H1 (cell line): ENCODE measurements around the gene RNF151.
"Not testable (repeated sequence)": the region's sequence is repeated elsewhere in the genome, so short reads cannot be mapped to it uniquely, and the experiment has no call there.

Experiments used
- BRCA1 ChIP-seq: IDR thresholded peaks from 2 replicates; pipeline ENCODE4 v1.6.1; 2012; ENCODE audit warnings: low read depth, low read length, improper control_type of control experiment
- CBX5 ChIP-seq: fragments of 300-800, 300-1000 bp; sonication (generic); IDR thresholded peaks from 2 replicates; pipeline ENCODE4 v1.7.1; 2016; ENCODE audit warnings: antibody characterized with exemption, low read length, low read depth
- CREB1 ChIP-seq: IDR thresholded peaks from 2 replicates; pipeline ENCODE4 v1.6.1; 2012; ENCODE audit warnings: inconsistent platforms
- EZH2 ChIP-seq: fragments of 200-600 bp; sonication (generic); IDR thresholded peaks from 2 replicates; pipeline ENCODE4 v1.7.1; 2012; ENCODE audit warnings: low read depth, mild to moderate bottlenecking, moderate library complexity, low read length, inconsistent platforms; ENCODE audit not compliant: severe bottlenecking
- JUN ChIP-seq: IDR thresholded peaks from 2 replicates; pipeline ENCODE4 v1.6.1; 2011; ENCODE audit warnings: low read depth, mild to moderate bottlenecking, improper control_type of control experiment, low read length
- JUND ChIP-seq: IDR thresholded peaks from 2 replicates; pipeline ENCODE4 v1.6.1; 2011; ENCODE audit warnings: mild to moderate bottlenecking, improper control_type of control experiment, low read length
- POLR2A ChIP-seq, 2 experiments: IDR thresholded peaks; 1 replicate in 1 of 2; 2 replicates in 1 of 2; pipeline ENCODE4 v1.6.1; 2011; ENCODE audit warnings: low read depth in 2 of 2, low read length in 2 of 2, mild to moderate bottlenecking in 2 of 2; ENCODE audit errors: control extremely low read depth in 1 of 2
- RBBP5 ChIP-seq: IDR thresholded peaks from 2 replicates; pipeline ENCODE4 v1.7.1; 2012; ENCODE audit warnings: low read depth, mild to moderate bottlenecking, inconsistent platforms, low read length, moderate library complexity, borderline replicate concordance
- TF ChIP-seq, protein P1 (sequence below), 3 experiments: IDR thresholded peaks; 1 replicate in 2 of 3; 2 replicates in 1 of 3; pipeline versions ENCODE4 v1.5.1 to v1.6.1; 2011; ENCODE audit warnings: low read length in 3 of 3, mild to moderate bottlenecking in 3 of 3, inconsistent platforms in 2 of 3, low read depth in 1 of 3, moderate library complexity in 1 of 3; ENCODE audit not compliant: insufficient read depth in 1 of 3; ENCODE audit errors: control extremely low read depth in 1 of 3

- not testable (repeated sequence) for TF ChIP-seq POLR2A (IDR thresholded peaks at IDR 0.05; ENCODE audit: control extremely low read depth in 1 of 2, low read depth in 2 of 2, low read length in 2 of 2); JUND; BRCA1; RBBP5; CREB1; JUN; EZH2; CBX5
- TF ChIP-seq, protein P1, sequence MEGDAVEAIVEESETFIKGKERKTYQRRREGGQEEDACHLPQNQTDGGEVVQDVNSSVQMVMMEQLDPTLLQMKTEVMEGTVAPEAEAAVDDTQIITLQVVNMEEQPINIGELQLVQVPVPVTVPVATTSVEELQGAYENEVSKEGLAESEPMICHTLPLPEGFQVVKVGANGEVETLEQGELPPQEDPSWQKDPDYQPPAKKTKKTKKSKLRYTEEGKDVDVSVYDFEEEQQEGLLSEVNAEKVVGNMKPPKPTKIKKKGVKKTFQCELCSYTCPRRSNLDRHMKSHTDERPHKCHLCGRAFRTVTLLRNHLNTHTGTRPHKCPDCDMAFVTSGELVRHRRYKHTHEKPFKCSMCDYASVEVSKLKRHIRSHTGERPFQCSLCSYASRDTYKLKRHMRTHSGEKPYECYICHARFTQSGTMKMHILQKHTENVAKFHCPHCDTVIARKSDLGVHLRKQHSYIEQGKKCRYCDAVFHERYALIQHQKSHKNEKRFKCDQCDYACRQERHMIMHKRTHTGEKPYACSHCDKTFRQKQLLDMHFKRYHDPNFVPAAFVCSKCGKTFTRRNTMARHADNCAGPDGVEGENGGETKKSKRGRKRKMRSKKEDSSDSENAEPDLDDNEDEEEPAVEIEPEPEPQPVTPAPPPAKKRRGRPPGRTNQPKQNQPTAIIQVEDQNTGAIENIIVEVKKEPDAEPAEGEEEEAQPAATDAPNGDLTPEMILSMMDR (IDR thresholded peaks at IDR 0.05; ENCODE audit: control extremely low read depth in 1 of 3, insufficient read depth in 1 of 3, low read depth in 1 of 3, low read length in 3 of 3) = not testable (repeated sequence)
Observed at GRCh38 chr16:2011726-2012125, 45.1 kb downstream of the RNF151 start.
